Sciatic nerve (tissue), 2 donors: ENCODE results near the gene TMPRSS9. TPM values are rescaled to one million over a fixed set of nuclear protein-coding genes. Genes with fewer than 3 reads are reported as not detected.
"Not testable (repeated sequence)": the region's sequence is repeated elsewhere in the genome, so short reads cannot be mapped to it uniquely, and the experiment has no call there.

Source experiments
- ATAC-seq: fragments of 200-7000 bp; cut with Tn5 transposase; one replicate; pipeline ENCODE4 v1.9.1; 2020; ENCODE audit warnings: mild to moderate bottlenecking, moderate library complexity
- DNase-seq: peaks from one replicate; pipeline ENCODE4 v3.0.0-alpha.2; 2020; ENCODE audit warnings: low spot score
- intact Hi-C: fragments of 100-400 bp; cut with DNase I; formaldehyde crosslinking; loops from one replicate; pipeline ENCODE4 v1.14.2; 2022
- microRNA-seq: library from miRNA; unstranded; fragments of <30 nt; microRNA quantifications from one replicate; pipeline ENCODE4 v1.2.0, GENCODE V29; 2020
- total RNA-seq: library from RNA; stranded (reverse); fragmentation: NEBNext Ultra II Directional; extraction: Animal tissue kit (Norgen Biotek cat#: 25700); gene quantifications from one replicate; pipeline ENCODE4 v1.2.1, GENCODE V29; 2021
- donor health status: DM: no; HTN: no; CAD: no.
- donor health status: DM: no; HTN: no; CAD: no.

Gene TMPRSS9
- total RNA-seq, 1 donor from 2014 or later: not detected

DNA sequence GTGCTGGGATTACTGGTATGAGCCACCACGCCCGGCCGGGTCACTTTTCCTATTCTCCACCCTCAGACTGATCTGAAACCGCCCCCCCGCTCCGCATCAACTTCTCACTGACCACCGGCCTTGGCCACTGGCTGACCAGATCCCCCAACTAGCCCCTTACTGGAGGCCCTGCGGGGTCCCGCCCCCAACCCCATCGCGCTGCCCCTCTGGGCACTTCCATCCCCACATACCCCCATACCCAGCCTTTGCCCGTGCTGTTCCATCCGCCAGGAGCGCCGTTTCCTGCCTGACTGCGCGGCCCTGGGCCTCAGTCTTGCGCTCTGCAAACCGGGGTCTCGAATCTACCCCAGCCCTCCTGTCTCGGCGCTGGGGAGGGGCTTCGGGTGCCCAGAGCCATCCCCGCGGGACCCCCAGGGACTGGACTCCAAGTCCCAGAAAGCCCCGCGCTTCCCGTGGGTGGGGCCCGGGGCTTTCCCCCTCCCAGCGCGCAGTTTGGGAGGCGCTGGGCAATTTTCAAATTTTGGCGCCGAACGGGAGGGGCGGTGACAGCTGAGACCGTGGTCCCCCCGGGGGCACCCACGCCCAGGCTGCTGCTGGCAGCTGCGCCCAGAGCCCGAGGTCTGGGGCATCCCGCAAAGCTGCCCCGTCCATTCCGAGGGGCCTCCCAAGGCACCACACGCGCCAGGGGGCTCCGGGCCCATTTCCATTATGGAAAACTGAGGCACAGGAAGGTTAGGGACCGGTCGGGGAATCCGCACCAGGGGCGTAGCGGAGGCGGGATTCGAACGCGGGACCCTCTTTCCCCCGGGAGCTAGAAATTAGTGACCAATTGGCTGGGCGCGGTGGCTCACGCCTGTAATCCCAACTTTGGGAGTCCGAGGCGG, 101.9 kb downstream of the TMPRSS9 start:
- DNase-seq: peak; percentile 77
- intact Hi-C loops: no loop called here
- ATAC-seq: peak; percentile 53

DNA sequence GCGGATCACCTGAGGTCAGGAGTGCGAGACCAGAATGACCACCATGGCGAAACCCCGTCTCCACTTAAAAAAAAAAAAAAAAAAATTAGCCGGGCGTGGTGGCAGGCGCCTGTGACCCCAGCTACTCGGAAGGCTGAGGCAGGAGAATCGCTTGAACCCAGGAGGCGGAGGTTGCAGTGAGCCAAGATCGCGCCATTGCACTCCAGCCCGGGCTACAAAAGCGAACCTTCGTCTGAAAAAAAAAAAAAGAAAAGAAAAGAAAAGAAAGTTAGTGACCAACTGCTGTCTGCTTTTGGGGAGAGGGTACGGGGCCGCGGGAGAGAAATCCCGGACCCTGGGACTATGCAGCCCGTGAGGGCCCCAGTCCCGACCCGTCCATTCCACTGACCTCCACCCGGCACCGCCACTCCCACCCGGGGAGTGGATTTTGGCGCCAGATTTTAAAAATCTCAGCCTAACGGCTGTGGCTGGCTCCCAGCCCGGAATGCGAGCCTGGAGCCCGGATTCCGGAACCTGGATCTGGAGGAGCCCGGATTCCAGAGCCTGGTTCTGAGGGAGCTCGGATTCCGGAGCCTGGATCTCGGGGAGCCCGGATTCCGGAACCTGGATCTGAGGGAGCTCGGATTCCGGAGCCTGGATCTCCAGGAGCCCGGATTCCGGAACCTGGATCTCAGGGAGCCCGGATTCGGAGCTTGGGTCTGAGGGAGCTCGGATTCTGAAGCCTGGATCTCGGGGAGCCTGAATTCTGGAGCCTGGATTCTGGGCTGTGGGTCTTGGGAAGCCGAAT, 102.8 kb downstream of the TMPRSS9 start:
- intact Hi-C loops: no loop called here
- ATAC-seq (peak; percentile 86), DNase-seq (peak; percentile 91)

- DNase-seq, ATAC-seq, intact Hi-C loops: not testable (repeated sequence)
These were observed 103.6 kb downstream of the TMPRSS9 start for GRCh38 chr19:2463694-2464093.

- no peak for ATAC-seq
- DNase-seq: no peak
- intact Hi-C loops: no loop called here
These were observed 104.3 kb downstream of the TMPRSS9 start for GRCh38 chr19:2464389-2464788.

DNA sequence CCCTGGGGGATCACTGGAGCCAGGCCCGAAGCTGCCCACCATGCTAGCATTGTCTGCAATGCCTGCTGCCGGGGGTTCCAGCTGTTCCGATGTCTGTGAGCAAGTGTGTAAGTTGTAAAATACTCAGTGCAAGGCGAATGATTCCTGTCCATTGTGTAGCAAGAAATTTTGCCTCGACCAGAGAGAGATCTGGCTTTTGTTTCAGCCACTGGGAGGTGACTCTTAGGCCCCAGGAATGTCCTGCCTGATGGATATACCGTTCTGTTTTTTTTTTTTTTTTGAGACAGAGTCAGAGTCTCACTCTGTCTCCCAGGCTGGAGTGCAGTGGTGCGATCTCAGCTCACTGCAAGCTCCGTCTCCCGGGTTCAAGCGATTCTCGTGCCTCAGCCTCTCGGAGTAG, 108.5 kb downstream of the TMPRSS9 start:
- ATAC-seq (no peak), DNase-seq (no peak)
- intact Hi-C loops: no loop called here

- ATAC-seq: no peak
These were observed 109.2 kb downstream of the TMPRSS9 start for GRCh38 chr19:2469102-2469914.

GRCh38 chr19:2469915-2470200, 109.8 kb downstream of the TMPRSS9 start:
- intact Hi-C loops: loop anchor here (5.0 kb wide), 1 partner anchor 142 kb away; no protein-coding TSS in a partner anchor
- not testable (repeated sequence) for DNase-seq, ATAC-seq

More at GRCh38 chr19:2469102-2469914, 109.2 kb downstream of the TMPRSS9 start:
- no peak for DNase-seq
- intact Hi-C loops: no loop called here

DNA sequence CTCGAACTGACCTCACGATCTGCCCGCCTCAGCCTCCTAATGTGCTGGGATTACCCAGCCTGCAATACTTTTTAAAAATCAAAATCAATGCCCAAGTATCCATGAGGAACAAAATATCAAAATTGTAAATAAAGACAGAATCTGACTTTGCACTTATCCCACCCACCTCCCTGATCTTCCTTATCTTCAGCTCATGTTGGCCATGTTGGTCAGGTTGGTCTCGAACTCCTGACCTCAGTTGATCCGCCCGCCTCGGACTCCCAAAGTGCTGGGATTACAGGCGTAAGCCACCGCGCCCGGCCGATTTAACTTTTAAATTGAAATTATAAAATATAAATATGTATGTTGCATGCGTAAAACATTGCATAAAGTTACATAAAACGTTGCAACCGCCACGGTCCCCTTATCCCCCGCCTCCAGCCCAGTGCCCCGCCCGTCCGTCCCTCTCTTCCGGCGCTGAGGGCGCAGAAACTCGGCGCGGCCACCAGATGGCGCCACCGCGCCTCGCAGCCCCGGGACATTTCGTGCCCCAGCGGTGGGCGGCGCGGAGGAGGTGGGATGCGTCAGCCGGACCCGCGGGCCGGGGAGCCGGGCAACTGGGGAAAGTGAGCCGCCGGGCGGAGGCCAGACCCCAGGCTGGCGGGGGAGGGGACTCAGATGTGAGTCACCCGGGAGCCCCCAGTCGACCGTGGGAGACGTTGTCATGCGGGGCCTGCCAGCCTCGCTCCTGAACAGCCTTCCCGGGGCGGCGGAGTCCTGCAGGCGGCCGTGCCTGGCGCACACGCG, 114.4 kb downstream of the TMPRSS9 start:
- ATAC-seq (peak; percentile 48), DNase-seq (peak; percentile 93)
- intact Hi-C loops: loop anchor here (2.0 to 5.0 kb wide), 2 partner anchors 104 to 138 kb away; no protein-coding TSS in a partner anchor

DNA sequence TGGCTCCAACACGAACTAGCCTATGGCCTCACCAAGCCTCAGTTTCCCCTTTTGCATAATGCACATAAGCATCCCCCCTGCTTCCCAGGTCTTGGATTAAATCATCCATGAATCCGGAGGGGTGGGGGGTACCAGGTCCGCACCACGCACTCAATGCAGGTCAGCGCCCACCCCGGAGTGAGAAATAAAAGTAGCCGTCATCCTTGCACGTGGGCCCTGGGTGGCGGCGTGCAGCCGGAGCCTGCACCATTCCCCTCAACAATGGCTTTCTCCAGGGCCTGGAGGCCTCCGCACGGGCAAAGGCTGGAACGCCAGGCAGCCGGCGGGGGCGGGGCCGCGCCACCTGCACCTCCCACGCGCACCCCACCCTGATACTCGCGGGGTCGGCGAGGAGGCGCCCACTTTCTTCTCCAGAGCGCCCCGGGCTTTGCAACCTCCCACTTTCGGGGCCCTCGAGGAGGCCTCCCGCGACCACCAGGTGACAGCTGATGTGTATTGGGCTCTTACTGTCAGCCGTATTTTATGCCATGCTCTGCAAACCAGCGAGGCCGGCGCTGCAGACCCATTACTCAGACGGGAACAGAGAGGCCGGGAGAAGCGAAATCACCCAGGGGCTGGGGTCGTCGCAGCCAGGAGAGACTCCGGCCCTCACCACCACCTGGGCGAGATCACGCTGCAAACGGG, 115.1 kb downstream of the TMPRSS9 start:
- intact Hi-C loops: loop anchor here (2.0 kb wide), 1 partner anchor 104 kb away; no protein-coding TSS in a partner anchor
- peak; percentile 80 for DNase-seq

More for the DNA sequence above, 115.1 kb downstream of the TMPRSS9 start:
- ATAC-seq: peak; percentile 13

Small RNA genes within 50 kb of the gene (microRNA-seq; reads per million reads assigned to microRNA genes)
- gene MIR7108: not detected

Other genes starting within 250 kb of the TMPRSS9 start
- 81.4 TPM for gene AP3D1, start 208.7 kb upstream of the TMPRSS9 start, total RNA-seq
- gene DOT1L, start 196.3 kb upstream of the TMPRSS9 start, total RNA-seq: 26.3 TPM
- 34.2 TPM for gene PLEKHJ1, start 123.9 kb upstream of the TMPRSS9 start, total RNA-seq
- gene SF3A2, start 123.4 kb upstream of the TMPRSS9 start, total RNA-seq: 65.0 TPM
- gene AMH, start 110.9 kb upstream of the TMPRSS9 start, total RNA-seq: 1.3 TPM
- not detected for gene JSRP1, start 103.8 kb upstream of the TMPRSS9 start, total RNA-seq
- 0.71 TPM for gene PEAK3, start 78.1 kb upstream of the TMPRSS9 start, total RNA-seq
- gene LINGO3, start 52.1 kb upstream of the TMPRSS9 start, total RNA-seq: not detected
- 46.9 TPM for gene LSM7, start 31.7 kb upstream of the TMPRSS9 start, total RNA-seq
- 48.0 TPM for gene SPPL2B, start 31.6 kb upstream of the TMPRSS9 start, total RNA-seq
- gene TIMM13, start 67.3 kb downstream of the TMPRSS9 start, total RNA-seq: 37.3 TPM
- 16.3 TPM for gene LMNB2, start 96.7 kb downstream of the TMPRSS9 start, total RNA-seq
- gene GADD45B, start 115.9 kb downstream of the TMPRSS9 start, total RNA-seq: 136 TPM